HepG2 (cell line): ENCODE data around the gene WEE1. TPM values are rescaled to one million over a fixed set of nuclear protein-coding genes. Genes with fewer than 3 reads are reported as not detected.

Experiments used
- CTCF ChIP-seq: sonication (generic); formaldehyde crosslinking; IDR thresholded peaks from 2 replicates; pipeline ENCODE4 v1.5.0; 2020; ENCODE audit warnings: mild to moderate bottlenecking, missing genetic modification reagents, moderate library complexity
- DMAP1 ChIP-seq: IDR thresholded peaks from 2 replicates; pipeline ENCODE4 v1.6.1; 2016
- EED ChIP-seq: sonication (generic); formaldehyde crosslinking; IDR thresholded peaks from 2 replicates; pipeline ENCODE4 v1.5.0; 2020; ENCODE audit warnings: mild to moderate bottlenecking, missing genetic modification reagents
- IKZF1 ChIP-seq: fragments of 450-650 bp; IDR thresholded peaks from 2 replicates; pipeline ENCODE4 v1.7.1; 2016
- JUN ChIP-seq: sonication (generic); formaldehyde crosslinking; IDR thresholded peaks from 2 replicates; pipeline ENCODE4 v1.4.0; 2020; ENCODE audit warnings: mild to moderate bottlenecking, missing genetic modification reagents
- KLF6 ChIP-seq: IDR thresholded peaks from 2 replicates; pipeline ENCODE4 v1.8.0; 2016; ENCODE audit warnings: missing biosample characterization, missing genetic modification reagents
- MED1 ChIP-seq: sonication (generic); formaldehyde crosslinking; IDR thresholded peaks from 2 replicates; pipeline ENCODE4 v1.4.0; 2020; ENCODE audit warnings: missing genetic modification reagents
- MTERF4 ChIP-seq: sonication (generic); formaldehyde crosslinking; IDR thresholded peaks from 2 replicates; pipeline ENCODE4 v1.8.0; 2023; ENCODE audit warnings: mild to moderate bottlenecking, missing genetic modification reagents
- MXD1 ChIP-seq: sonication (generic); formaldehyde crosslinking; IDR thresholded peaks from 2 replicates; pipeline ENCODE4 v1.4.0; 2020; ENCODE audit warnings: mild to moderate bottlenecking, missing genetic modification reagents
- POGZ ChIP-seq: sonication (generic); formaldehyde crosslinking; IDR thresholded peaks from 2 replicates; pipeline ENCODE4 v1.4.0; 2020; ENCODE audit warnings: mild to moderate bottlenecking, missing genetic modification reagents
- REPIN1 ChIP-seq: sonication (generic); formaldehyde crosslinking; IDR thresholded peaks from 2 replicates; pipeline ENCODE4 v1.8.0; 2022; ENCODE audit warnings: missing genetic modification reagents, low read depth, mild to moderate bottlenecking, borderline replicate concordance
- RFX1 ChIP-seq: fragments of 450-650 bp; IDR thresholded peaks from 2 replicates; pipeline ENCODE4 v1.6.1; 2017
- SCMH1 ChIP-seq: sonication (generic); formaldehyde crosslinking; IDR thresholded peaks from 2 replicates; pipeline ENCODE4 v1.9.0; 2021; ENCODE audit warnings: missing genetic modification reagents, mild to moderate bottlenecking, borderline replicate concordance
- ZMYM3 ChIP-seq: sonication (generic); formaldehyde crosslinking; IDR thresholded peaks from 2 replicates; pipeline ENCODE4 v1.5.1; 2020; ENCODE audit warnings: mild to moderate bottlenecking, missing genetic modification reagents
- ZNF556 ChIP-seq: sonication (generic); formaldehyde crosslinking; IDR thresholded peaks from 2 replicates; pipeline ENCODE4 v1.4.0; 2020; ENCODE audit warnings: mild to moderate bottlenecking, missing genetic modification reagents, borderline replicate concordance
- ZNF749 ChIP-seq: sonication (generic); formaldehyde crosslinking; IDR thresholded peaks from 2 replicates; pipeline ENCODE4 v1.8.0; 2022; ENCODE audit warnings: mild to moderate bottlenecking, missing genetic modification reagents, moderate library complexity, borderline replicate concordance
- ZSCAN9 ChIP-seq: IDR thresholded peaks from 2 replicates; pipeline ENCODE4 v1.6.1; 2016; ENCODE audit warnings: borderline replicate concordance
- polyA plus RNA-seq, 8 experiments: library from polyadenylated mRNA; depleted of rRNA in 3 of 8; stranded (reverse) in 7 of 8; unstranded in 1 of 8; fragments of >200 nt; fragmentation: Illumina TruSeq in 4 of 8; extraction: Trizol in 4 of 8; gene quantifications; 2 replicates each; pipeline versions ENCODE4 v1.2.1 to v1.2.3, GENCODE V29; 2011 to 2016; ENCODE audit warnings: low read depth in 4 of 8, missing spikeins in 1 of 8, mixed read lengths in 1 of 8; ENCODE audit not compliant: insufficient read depth in 1 of 8
- total RNA-seq, 5 experiments: library from RNA; depleted of rRNA; stranded (reverse); fragments of >200 nt; fragmentation: Illumina TruSeq; extraction: Trizol; gene quantifications; 2 replicates each; pipeline ENCODE4 v1.2.3, GENCODE V29; 2016; ENCODE audit warnings: low read depth in 1 of 5
- TF ChIP-seq, protein P1 (sequence below): sonication (generic); formaldehyde crosslinking; IDR thresholded peaks from 2 replicates; pipeline ENCODE4 v1.8.1; 2023; ENCODE audit warnings: missing genetic modification reagents, mild to moderate bottlenecking, borderline replicate concordance
- TF ChIP-seq, protein P2 (sequence below): sonication (generic); formaldehyde crosslinking; IDR thresholded peaks from 2 replicates; pipeline ENCODE4 v1.4.0; 2020; ENCODE audit warnings: missing genetic modification reagents
- TF ChIP-seq, protein P3 (sequence below): sonication (generic); formaldehyde crosslinking; IDR thresholded peaks from 2 replicates; pipeline ENCODE4 v1.4.0; 2020; ENCODE audit warnings: missing genetic modification reagents
- TF ChIP-seq, protein P4 (sequence below): sonication (generic); formaldehyde crosslinking; IDR thresholded peaks from 2 replicates; pipeline ENCODE4 v1.4.0; 2020; ENCODE audit warnings: mild to moderate bottlenecking, missing genetic modification reagents
- TF ChIP-seq, protein P5 (sequence below): IDR thresholded peaks from 2 replicates; pipeline ENCODE4 v1.6.1; 2016

Gene WEE1
- total and polyA plus RNA-seq, 2 of the 13 experiments (the other 11 are each of a cell fraction or from before 2014, with no cell fraction given): 31.4 to 63.7 TPM

GRCh38 chr11:9568854-9569587, 4.4 kb upstream of the WEE1 start (continued):
- peak; percentile 63; the same call in 1 of the 2 replicates for TF ChIP-seq KLF6 (CRISPR knock-in tag)
- TF ChIP-seq EED (CRISPR knock-in tag): no peak
- no peak for TF ChIP-seq JUN (CRISPR knock-in tag)
- TF ChIP-seq ZNF556 (CRISPR knock-in tag): no peak; the same call in 1 of the 2 replicates
- no peak for TF ChIP-seq MTERF4 (CRISPR knock-in tag)
- peak; percentile 71; the same call in 1 of the 2 replicates for TF ChIP-seq REPIN1 (CRISPR knock-in tag)
- TF ChIP-seq, protein P1, sequence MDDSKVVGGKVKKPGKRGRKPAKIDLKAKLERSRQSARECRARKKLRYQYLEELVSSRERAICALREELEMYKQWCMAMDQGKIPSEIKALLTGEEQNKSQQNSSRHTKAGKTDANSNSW (CRISPR knock-in tag): no peak
- peak; percentile 75 for TF ChIP-seq POGZ (CRISPR knock-in tag)
- TF ChIP-seq RFX1: peak; percentile 74
- 0 out of 2 replicates have a peak, but pooled peaks have one; percentile 56 for TF ChIP-seq ZSCAN9 (CRISPR knock-in tag)
- TF ChIP-seq, protein P2, sequence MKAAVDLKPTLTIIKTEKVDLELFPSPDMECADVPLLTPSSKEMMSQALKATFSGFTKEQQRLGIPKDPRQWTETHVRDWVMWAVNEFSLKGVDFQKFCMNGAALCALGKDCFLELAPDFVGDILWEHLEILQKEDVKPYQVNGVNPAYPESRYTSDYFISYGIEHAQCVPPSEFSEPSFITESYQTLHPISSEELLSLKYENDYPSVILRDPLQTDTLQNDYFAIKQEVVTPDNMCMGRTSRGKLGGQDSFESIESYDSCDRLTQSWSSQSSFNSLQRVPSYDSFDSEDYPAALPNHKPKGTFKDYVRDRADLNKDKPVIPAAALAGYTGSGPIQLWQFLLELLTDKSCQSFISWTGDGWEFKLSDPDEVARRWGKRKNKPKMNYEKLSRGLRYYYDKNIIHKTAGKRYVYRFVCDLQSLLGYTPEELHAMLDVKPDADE (CRISPR knock-in tag): no peak
- TF ChIP-seq ZMYM3 (CRISPR knock-in tag): peak; percentile 94
- TF ChIP-seq, protein P3, sequence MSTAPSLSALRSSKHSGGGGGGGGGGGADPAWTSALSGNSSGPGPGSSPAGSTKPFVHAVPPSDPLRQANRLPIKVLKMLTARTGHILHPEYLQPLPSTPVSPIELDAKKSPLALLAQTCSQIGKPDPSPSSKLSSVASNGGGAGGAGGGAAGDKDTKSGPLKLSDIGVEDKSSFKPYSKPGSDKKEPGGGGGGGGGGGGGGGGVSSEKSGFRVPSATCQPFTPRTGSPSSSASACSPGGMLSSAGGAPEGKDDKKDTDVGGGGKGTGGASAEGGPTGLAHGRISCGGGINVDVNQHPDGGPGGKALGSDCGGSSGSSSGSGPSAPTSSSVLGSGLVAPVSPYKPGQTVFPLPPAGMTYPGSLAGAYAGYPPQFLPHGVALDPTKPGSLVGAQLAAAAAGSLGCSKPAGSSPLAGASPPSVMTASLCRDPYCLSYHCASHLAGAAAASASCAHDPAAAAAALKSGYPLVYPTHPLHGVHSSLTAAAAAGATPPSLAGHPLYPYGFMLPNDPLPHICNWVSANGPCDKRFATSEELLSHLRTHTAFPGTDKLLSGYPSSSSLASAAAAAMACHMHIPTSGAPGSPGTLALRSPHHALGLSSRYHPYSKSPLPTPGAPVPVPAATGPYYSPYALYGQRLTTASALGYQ (CRISPR knock-in tag): peak; percentile 91
- no peak for TF ChIP-seq MXD1
- TF ChIP-seq DMAP1: peak; percentile 76; the same call in 1 of the 2 replicates
- TF ChIP-seq SCMH1 (CRISPR knock-in tag): no peak
- no peak for TF ChIP-seq IKZF1
- TF ChIP-seq, protein P4, sequence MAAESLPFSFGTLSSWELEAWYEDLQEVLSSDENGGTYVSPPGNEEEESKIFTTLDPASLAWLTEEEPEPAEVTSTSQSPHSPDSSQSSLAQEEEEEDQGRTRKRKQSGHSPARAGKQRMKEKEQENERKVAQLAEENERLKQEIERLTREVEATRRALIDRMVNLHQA (CRISPR knock-in tag): no peak
- TF ChIP-seq ZNF749 (CRISPR knock-in tag): peak; percentile 53; the same call in 1 of the 2 replicates
- TF ChIP-seq CTCF: no peak
- TF ChIP-seq, protein P5, sequence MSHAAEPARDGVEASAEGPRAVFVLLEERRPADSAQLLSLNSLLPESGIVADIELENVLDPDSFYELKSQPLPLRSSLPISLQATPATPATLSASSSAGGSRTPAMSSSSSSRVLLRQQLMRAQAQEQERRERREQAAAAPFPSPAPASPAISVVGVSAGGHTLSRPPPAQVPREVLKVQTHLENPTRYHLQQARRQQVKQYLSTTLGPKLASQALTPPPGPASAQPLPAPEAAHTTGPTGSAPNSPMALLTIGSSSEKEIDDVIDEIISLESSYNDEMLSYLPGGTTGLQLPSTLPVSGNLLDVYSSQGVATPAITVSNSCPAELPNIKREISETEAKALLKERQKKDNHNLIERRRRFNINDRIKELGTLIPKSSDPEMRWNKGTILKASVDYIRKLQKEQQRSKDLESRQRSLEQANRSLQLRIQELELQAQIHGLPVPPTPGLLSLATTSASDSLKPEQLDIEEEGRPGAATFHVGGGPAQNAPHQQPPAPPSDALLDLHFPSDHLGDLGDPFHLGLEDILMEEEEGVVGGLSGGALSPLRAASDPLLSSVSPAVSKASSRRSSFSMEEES: no peak
- TF ChIP-seq MED1 (CRISPR knock-in tag): peak; percentile 95
